Fibroblast of the aortic adventitia (primary cell): ENCODE measurements around the gene CCNB1IP1. TPM values are rescaled to one million over a fixed set of nuclear protein-coding genes. Genes with fewer than 3 reads are reported as not detected.

Experiments
- DNase-seq: peaks from one replicate; pipeline ENCODE4 v3.0.0-alpha.2; 2010; ENCODE audit warnings: low read depth
- H3K4me3 ChIP-seq: 2 replicates; pipeline ENCODE4 v1.5.1; 2011; ENCODE audit warnings: low read depth, mild to moderate bottlenecking, control low read depth, low read length, moderate library complexity
- total RNA-seq: library from RNA; depleted of rRNA; stranded (reverse); fragments of >200 nt; gene quantifications from 2 replicates; pipeline ENCODE4 v1.2.3, GENCODE V29; 2012; ENCODE audit warnings: low replicate concordance
- TF ChIP-seq, protein P1 (sequence below): IDR thresholded peaks from 2 replicates; pipeline ENCODE4 v1.5.1; 2011; ENCODE audit warnings: mild to moderate bottlenecking, low read length, control low read depth, inconsistent platforms; ENCODE audit not compliant: insufficient read depth

The CCNB1IP1 gene
- total RNA-seq = 24.4 and 38.6 TPM in 2 replicates

- peak within 1 kb of the TSS; percentile 78 for H3K4me3 ChIP-seq
- peak; percentile 91 for DNase-seq
- TF ChIP-seq, protein P1, sequence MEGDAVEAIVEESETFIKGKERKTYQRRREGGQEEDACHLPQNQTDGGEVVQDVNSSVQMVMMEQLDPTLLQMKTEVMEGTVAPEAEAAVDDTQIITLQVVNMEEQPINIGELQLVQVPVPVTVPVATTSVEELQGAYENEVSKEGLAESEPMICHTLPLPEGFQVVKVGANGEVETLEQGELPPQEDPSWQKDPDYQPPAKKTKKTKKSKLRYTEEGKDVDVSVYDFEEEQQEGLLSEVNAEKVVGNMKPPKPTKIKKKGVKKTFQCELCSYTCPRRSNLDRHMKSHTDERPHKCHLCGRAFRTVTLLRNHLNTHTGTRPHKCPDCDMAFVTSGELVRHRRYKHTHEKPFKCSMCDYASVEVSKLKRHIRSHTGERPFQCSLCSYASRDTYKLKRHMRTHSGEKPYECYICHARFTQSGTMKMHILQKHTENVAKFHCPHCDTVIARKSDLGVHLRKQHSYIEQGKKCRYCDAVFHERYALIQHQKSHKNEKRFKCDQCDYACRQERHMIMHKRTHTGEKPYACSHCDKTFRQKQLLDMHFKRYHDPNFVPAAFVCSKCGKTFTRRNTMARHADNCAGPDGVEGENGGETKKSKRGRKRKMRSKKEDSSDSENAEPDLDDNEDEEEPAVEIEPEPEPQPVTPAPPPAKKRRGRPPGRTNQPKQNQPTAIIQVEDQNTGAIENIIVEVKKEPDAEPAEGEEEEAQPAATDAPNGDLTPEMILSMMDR = no peak
Observed at GRCh38 chr14:20332788-20333493, at the start of gene CCNB1IP1. TSS of gene CCNB1IP1 (minus strand) at chr14:20333279. CDS start at chr14:20316523, 16,756 bp downstream.

DNA sequence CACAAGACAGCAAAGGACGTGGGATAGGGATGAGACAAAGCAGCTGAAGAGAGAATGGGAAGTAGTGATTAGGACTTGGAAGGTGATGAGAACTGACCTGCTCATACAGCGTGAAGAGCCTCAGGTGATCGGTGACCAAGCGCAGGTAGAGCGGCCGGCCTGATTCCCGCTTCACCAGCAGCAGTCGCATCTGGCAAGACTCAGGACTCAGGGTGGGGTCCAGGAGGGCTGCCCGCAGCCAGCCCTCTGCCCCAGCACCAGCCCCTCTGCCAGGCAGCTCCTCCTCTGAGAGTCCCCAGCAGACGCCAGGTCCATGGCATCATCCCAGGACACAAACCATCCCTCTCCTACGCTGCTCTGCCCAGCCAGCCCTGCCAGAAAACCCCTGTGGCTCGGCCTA, 49.4 kb upstream of the CCNB1IP1 start:
- H3K4me3 ChIP-seq = no peak overlapping the region
- TF ChIP-seq, protein P1 = no peak
- no peak for DNase-seq

DNA sequence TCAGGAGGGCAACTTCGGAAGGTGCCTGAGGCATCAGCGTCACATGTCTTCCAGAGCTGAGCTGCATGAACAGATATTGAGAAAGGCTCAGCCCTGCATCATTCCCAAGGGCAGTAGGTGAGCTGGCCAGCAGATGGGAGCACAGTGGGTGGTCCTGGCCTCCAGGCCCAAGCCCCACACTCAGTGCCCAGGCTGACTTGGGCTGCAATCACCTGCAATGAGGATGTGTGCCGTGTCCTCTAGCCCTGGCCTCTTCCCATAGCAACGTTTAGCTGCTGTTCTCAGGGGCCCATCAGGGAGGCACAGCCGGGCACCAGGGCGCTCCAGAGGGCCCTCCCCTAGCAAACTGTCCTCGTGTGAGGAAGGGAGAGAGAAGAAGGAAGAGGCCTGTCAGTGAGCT, 48.3 kb upstream of the CCNB1IP1 start:
- TF ChIP-seq, protein P1 = no peak
- no peak for DNase-seq
- no peak overlapping the region for H3K4me3 ChIP-seq

GRCh38 chr14:20380681-20381080, 47.6 kb upstream of the CCNB1IP1 start:
- no peak overlapping the region for H3K4me3 ChIP-seq
- DNase-seq = no peak
- TF ChIP-seq, protein P1 = no peak

DNA sequence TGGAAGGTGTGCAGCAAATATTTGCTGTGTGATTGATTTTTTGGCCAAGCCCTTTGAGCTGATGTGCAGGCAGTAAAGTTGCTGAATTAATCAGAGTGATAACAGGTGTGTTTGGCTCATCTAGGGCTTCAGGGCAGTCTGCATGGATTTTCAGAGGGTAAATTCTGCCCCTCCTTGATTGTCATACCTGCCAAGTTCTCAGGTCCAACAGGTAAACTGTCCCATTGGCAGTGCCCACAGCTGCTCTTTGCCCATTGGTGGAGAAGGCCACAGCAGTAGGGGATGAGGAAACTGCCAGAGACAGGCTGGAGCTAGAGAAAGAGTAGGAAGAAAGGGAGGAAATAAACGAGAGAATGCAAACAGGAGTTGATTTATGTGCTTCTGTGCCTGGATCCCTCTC, 46.7 kb upstream of the CCNB1IP1 start:
- DNase-seq = no peak
- TF ChIP-seq, protein P1 = no peak
- H3K4me3 ChIP-seq = no peak overlapping the region

DNA sequence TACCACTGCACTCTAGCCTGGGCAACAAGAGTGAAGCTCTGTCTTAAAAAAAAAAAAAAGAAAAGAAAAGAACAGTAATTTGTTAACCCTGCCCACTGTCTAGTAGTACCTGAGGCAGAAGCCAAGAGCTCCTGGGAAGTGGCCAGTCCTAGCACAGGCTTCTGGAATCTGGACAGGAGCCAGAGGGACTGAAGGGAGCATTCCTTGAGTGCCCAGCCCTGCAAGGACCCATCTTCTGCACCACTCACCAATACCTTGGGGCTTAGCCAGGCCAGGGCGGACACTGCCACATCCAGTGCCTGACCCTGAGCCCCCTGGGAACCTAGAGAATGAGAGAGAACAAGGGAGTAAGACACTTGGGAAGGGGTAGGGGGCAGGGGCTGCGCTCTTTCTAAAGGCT, 44.1 kb upstream of the CCNB1IP1 start:
- TF ChIP-seq, protein P1 = no peak
- DNase-seq = no peak
- no peak overlapping the region for H3K4me3 ChIP-seq
